Progenitor cell of endocrine pancreas (in vitro differentiated cells): ENCODE results near the gene GBF1. TPM values are rescaled to one million over a fixed set of nuclear protein-coding genes. Genes with fewer than 3 reads are reported as not detected.

ENCODE experiments used
- DNase-seq: peaks from one replicate; pipeline ENCODE4 v3.0.0; 2021; ENCODE audit warnings: low spot score; ENCODE audit not compliant: unreplicated experiment
- H3K27ac Mint-ChIP-seq: 2 replicates; pipeline ENCODE4 v1.8.0; 2021; ENCODE audit warnings: mild to moderate bottlenecking, moderate library complexity, mixed read lengths
- H3K27me3 Mint-ChIP-seq: 2 replicates; pipeline ENCODE4 v1.8.0; 2021; ENCODE audit warnings: mixed read lengths
- H3K36me3 Mint-ChIP-seq: 2 replicates; pipeline ENCODE4 v1.8.0; 2022; ENCODE audit warnings: mixed read lengths; ENCODE audit not compliant: insufficient read depth
- H3K4me1 Mint-ChIP-seq: 2 replicates; pipeline ENCODE4 v1.8.0; 2021; ENCODE audit warnings: low read depth, mixed read lengths
- H3K4me3 Mint-ChIP-seq: 2 replicates; pipeline ENCODE4 v1.8.0; 2021; ENCODE audit warnings: low read depth, mild to moderate bottlenecking, moderate library complexity, mixed read lengths
- H3K9me3 Mint-ChIP-seq: 2 replicates; pipeline ENCODE4 v1.8.0; 2021; ENCODE audit warnings: low read depth, mixed read lengths
- CTCF ChIP-seq: fragments of 200-600 bp; sonication (generic); IDR thresholded peaks from one replicate; pipeline ENCODE4 v1.5.0; 2021; ENCODE audit warnings: antibody characterized with exemption, mild to moderate bottlenecking; ENCODE audit not compliant: unreplicated experiment
- total RNA-seq: library from RNA; stranded (reverse); gene quantifications from 2 replicates; pipeline ENCODE4 v1.2.1, GENCODE V29; 2021

GBF1 gene
- total RNA-seq, 1 donor from 2014 or later: 54.6 TPM

GRCh38 chr10:102230861-102231356 is 14.4 kb upstream of the GBF1 start:
- H3K4me1 Mint-ChIP-seq: peaks cover 2% of the 10 kb centered on the region

GRCh38 chr10:102231357-102232318 is 13.7 kb upstream of the GBF1 start:
- no peaks in the 10 kb centered on the region for H3K9me3 Mint-ChIP-seq
- peaks cover 84% of the 10 kb centered on the region for H3K27me3 Mint-ChIP-seq

More at GRCh38 chr10:102230861-102231356, 14.4 kb upstream of the GBF1 start:
- DNase-seq: no peak
- Mint-ChIP-seq H3K27me3 (peaks cover 84% of the 10 kb centered on the region), H3K9me3 (no peaks in the 10 kb centered on the region), H3K36me3 (no peaks in the 10 kb centered on the region), H3K4me3 (peak overlapping the region; percentile 50), H3K27ac (no peak overlapping the region)
- TF ChIP-seq CTCF: peak; percentile 42

GRCh38 chr10:102233997-102234396 is 11.3 kb upstream of the GBF1 start:
- no peak overlapping the region for H3K27ac Mint-ChIP-seq
- peaks cover 2% of the 10 kb centered on the region for H3K4me1 Mint-ChIP-seq
- peaks cover 83% of the 10 kb centered on the region for H3K27me3 Mint-ChIP-seq
- no peak for TF ChIP-seq CTCF
- no peaks in the 10 kb centered on the region for H3K36me3 Mint-ChIP-seq
- no peaks in the 10 kb centered on the region for H3K9me3 Mint-ChIP-seq
- DNase-seq: no peak
- H3K4me3 Mint-ChIP-seq: no peak overlapping the region

More at GRCh38 chr10:102231357-102232318, 13.7 kb upstream of the GBF1 start:
- TF ChIP-seq CTCF: peak; percentile 67
- Mint-ChIP-seq H3K27ac (no peak overlapping the region), H3K4me3 (peak overlapping the region; percentile 21), H3K4me1 (peaks cover 2% of the 10 kb centered on the region), H3K36me3 (no peaks in the 10 kb centered on the region)
- no peak for DNase-seq

- no peak for TF ChIP-seq CTCF
- no peak for DNase-seq
- no peak overlapping the region for H3K4me3 Mint-ChIP-seq
- no peak overlapping the region for H3K27ac Mint-ChIP-seq
- no peaks in the 10 kb centered on the region for H3K36me3 Mint-ChIP-seq
- no peaks in the 10 kb centered on the region for H3K9me3 Mint-ChIP-seq
- H3K4me1 Mint-ChIP-seq: no peaks in the 10 kb centered on the region
- H3K27me3 Mint-ChIP-seq: peaks cover 83% of the 10 kb centered on the region
Measured at GRCh38 chr10:102234888-102235597, 10.3 kb upstream of the GBF1 start.

GRCh38 chr10:102235598-102235920 is 9.8 kb upstream of the GBF1 start:
- Mint-ChIP-seq H3K4me3 (no peak overlapping the region), H3K9me3 (no peaks in the 10 kb centered on the region), H3K4me1 (peaks cover 2% of the 10 kb centered on the region), H3K36me3 (no peaks in the 10 kb centered on the region), H3K27ac (no peak overlapping the region), H3K27me3 (peaks cover 83% of the 10 kb centered on the region)
- DNase-seq: no peak
- no peak for TF ChIP-seq CTCF
